Bronchial epithelial cell (primary cell): ENCODE data around the gene HAX1. TPM values are rescaled to one million over a fixed set of nuclear protein-coding genes. Genes with fewer than 3 reads are reported as not detected.
"Not testable (repeated sequence)": the region's sequence is repeated elsewhere in the genome, so short reads cannot be mapped to it uniquely, and the experiment has no call there.

Source experiments
- DNase-seq: peaks from one replicate; pipeline ENCODE4 v3.0.0-alpha.2; 2010; ENCODE audit warnings: low read depth
- FAIRE-seq: peaks from 2 replicates; lab custom pipeline; 2011; peaks lifted over from hg19 to GRCh38; lab: Jason Lieb, UNC
- H3K27me3 ChIP-seq: 2 replicates; pipeline ENCODE4 v1.5.1; 2011; ENCODE audit warnings: low read length; ENCODE audit not compliant: control insufficient read depth, insufficient read depth
- H3K36me3 ChIP-seq: 2 replicates; pipeline ENCODE4 v1.5.1; 2011; ENCODE audit warnings: low read length; ENCODE audit not compliant: control insufficient read depth, insufficient read depth
- H3K4me3 ChIP-seq: 2 replicates; pipeline ENCODE4 v1.5.1; 2011; ENCODE audit warnings: mild to moderate bottlenecking, low read depth, low read length, control low read depth
- CTCF ChIP-seq: IDR thresholded peaks from 2 replicates; pipeline ENCODE4 v1.5.1; 2011; ENCODE audit warnings: mild to moderate bottlenecking, moderate library complexity, low read length, control low read depth, inconsistent platforms; ENCODE audit not compliant: insufficient read depth, severe bottlenecking
- total RNA-seq: library from RNA; depleted of rRNA; stranded (reverse); fragments of >200 nt; gene quantifications from 2 replicates; pipeline ENCODE4 v1.2.1, GENCODE V29; 2014

Gene HAX1
- 143 and 183 TPM in 2 replicates for total RNA-seq

- H3K36me3 ChIP-seq: peaks cover 17% of the 10 kb centered on the region
- H3K27me3 ChIP-seq: no peaks in the 10 kb centered on the region
- DNase-seq (peak; percentile 96), FAIRE-seq (peak; percentile 96)
- TF ChIP-seq CTCF: peak; percentile 84
- peak within 1 kb of the TSS; percentile 93 for H3K4me3 ChIP-seq
These were observed at the start of gene HAX1 for GRCh38 chr1:154272217-154272998. HAX1 (plus strand) TSS chr1:154272629; CDS start chr1:154272724, 95 bp downstream.

DNA sequence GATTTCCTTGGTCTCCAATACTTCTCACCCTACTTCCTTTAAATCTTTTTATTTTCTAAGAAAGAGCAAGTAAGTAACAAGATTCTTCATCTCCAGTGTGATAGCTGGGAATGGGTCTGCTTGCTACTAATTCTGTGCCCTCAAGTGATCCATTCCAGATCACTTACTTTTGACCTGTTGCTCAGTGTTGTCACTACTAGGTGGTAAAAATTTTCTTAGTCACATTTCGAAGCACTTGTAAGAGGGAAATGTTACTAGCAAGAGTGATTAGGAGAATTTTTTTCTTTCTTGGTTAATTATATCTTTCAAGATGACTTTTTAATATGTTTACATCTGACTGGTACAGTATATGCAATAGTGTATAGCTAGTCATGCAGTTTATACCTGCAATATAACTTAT lies 49.5 kb upstream of the HAX1 start:
- TF ChIP-seq CTCF: no peak

GRCh38 chr1:154223621-154224020 lies 48.8 kb upstream of the HAX1 start:
- DNase-seq (no peak), FAIRE-seq (no peak)
- no peak for TF ChIP-seq CTCF
- H3K36me3 ChIP-seq: peaks cover 6% of the 10 kb centered on the region
- no peaks in the 10 kb centered on the region for H3K27me3 ChIP-seq
- H3K4me3 ChIP-seq: no peak overlapping the region

More for the DNA sequence above, 49.5 kb upstream of the HAX1 start:
- DNase-seq: no peak
- no peaks in the 10 kb centered on the region for H3K27me3 ChIP-seq
- H3K36me3 ChIP-seq: peaks cover 10% of the 10 kb centered on the region
- no peak overlapping the region for H3K4me3 ChIP-seq
- no peak for FAIRE-seq

GRCh38 chr1:154225370-154225769 lies 47.1 kb upstream of the HAX1 start:
- H3K27me3 ChIP-seq: no peaks in the 10 kb centered on the region
- FAIRE-seq (no peak), DNase-seq (no peak)
- no peak for TF ChIP-seq CTCF
- H3K4me3 ChIP-seq: no peak overlapping the region
- H3K36me3 ChIP-seq: peaks cover 15% of the 10 kb centered on the region

DNA sequence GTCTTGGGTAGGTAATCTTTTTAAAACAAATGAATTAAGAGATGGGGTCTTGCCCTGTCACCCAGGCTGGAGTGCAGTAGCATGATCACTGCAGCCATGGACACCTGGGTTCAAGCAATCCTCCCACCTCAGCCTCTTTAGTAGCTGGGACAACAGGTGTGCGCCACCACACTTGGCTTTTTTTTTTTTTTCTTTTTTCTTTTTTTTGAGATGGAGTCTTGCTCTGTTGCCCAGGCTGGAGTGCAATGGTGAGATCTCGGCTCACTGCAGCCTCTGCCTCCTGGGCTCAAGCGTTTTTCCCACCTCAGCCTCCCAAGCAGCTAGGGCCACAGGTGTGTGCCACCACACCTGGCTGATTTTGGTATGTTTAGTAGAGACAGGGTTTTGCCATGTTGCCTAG lies 41.3 kb upstream of the HAX1 start:
- DNase-seq, H3K4me3 ChIP-seq, FAIRE-seq, H3K27me3 ChIP-seq: not testable (repeated sequence)
- H3K36me3 ChIP-seq: peaks cover 32% of the 10 kb centered on the region

DNA sequence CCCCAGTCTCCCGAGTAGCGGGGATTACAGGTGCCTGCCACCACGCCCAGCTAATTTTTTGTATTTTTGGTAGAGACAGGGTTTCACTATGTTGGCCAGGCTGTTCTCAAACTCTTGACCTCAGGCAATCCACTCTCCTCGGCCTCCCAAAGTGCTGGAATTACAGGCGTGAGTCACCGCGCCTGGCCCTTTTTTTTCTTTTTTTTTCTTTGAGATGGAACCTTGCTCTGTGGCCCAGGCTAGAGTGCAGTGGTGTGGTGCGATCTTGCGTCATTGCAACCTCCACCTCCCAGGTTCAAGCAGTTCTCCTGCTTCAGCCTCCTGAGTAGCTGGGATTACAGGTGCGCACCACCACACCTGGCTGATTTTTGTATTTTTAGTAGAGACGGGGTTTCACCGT lies 39.3 kb upstream of the HAX1 start:
- not testable (repeated sequence) for H3K27me3 ChIP-seq, DNase-seq, H3K4me3 ChIP-seq, FAIRE-seq
- H3K36me3 ChIP-seq: peaks cover 34% of the 10 kb centered on the region

DNA sequence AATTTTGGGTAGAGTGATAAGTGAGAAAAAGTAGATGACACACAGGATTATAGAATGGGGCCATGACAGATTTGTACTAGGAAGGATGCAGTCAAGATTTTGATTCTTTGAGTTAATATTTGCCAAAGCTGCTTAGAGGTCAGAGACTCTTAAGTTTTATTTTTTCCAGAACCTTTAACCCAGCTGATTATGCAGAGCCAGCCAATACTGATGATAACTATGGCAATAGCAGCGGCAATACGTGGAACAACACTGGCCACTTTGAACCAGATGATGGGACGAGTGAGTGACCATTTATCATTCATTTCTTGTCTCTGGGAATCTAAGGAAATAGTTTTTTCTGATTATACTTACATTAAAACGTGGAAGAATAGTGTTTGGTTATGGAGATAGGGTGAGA lies 35.6 kb upstream of the HAX1 start:
- DNase-seq (no peak), FAIRE-seq (no peak)
- Histone ChIP-seq H3K36me3 (peaks cover 21% of the 10 kb centered on the region), H3K27me3 (no peaks in the 10 kb centered on the region), H3K4me3 (no peak overlapping the region)
- no peak for TF ChIP-seq CTCF
